DND-41 (cell line): ENCODE data around the gene DERL2.
A peak's percentile ranks its signal among the peaks of the same experiment; 100 is the strongest.

Experiments
- ATAC-seq: fragments of 200-7000 bp; cut with Tn5 transposase; 3 replicates; pipeline ENCODE4 v1.9.1; 2021; ENCODE audit warnings: low read depth; ENCODE audit not compliant: insufficient read depth
- DNase-seq: peaks from one replicate; pipeline ENCODE4 v3.0.0-alpha.2; 2020
- H2AFZ ChIP-seq: 2 replicates; pipeline ENCODE4 v1.6.0; 2012; ENCODE audit warnings: low read depth, low read length
- H3K27ac ChIP-seq: 2 replicates; pipeline ENCODE4 v1.5.1; 2012; ENCODE audit warnings: low read length, inconsistent platforms
- H3K27me3 ChIP-seq: fragments of 200-600 bp; sonication (generic); 2 replicates; pipeline ENCODE4 v1.6.0; 2012; ENCODE audit warnings: low read length, mild to moderate bottlenecking, inconsistent platforms; ENCODE audit not compliant: insufficient read depth, poor library complexity
- H3K36me3 ChIP-seq: 2 replicates; pipeline ENCODE4 v1.5.1; 2012; ENCODE audit warnings: low read length, inconsistent platforms; ENCODE audit not compliant: insufficient read depth
- H3K4me1 ChIP-seq: 2 replicates; pipeline ENCODE4 v1.5.1; 2012; ENCODE audit warnings: mild to moderate bottlenecking, low read length; ENCODE audit not compliant: insufficient read depth
- H3K4me2 ChIP-seq: 2 replicates; pipeline ENCODE4 v1.6.0; 2012; ENCODE audit warnings: mild to moderate bottlenecking, moderate library complexity, low read length, inconsistent platforms; ENCODE audit not compliant: insufficient read depth
- H3K4me3 ChIP-seq, 2 experiments: fragments of 200-600 bp in 1 of 2; shearing (Covaris generic) in 1 of 2; 2 replicates each; pipeline ENCODE4 v1.5.1; 2012 to 2016; ENCODE audit warnings: inconsistent platforms in 2 of 2, low read length in 2 of 2, mild to moderate bottlenecking in 2 of 2, low read depth in 1 of 2, moderate library complexity in 1 of 2
- H3K79me2 ChIP-seq: 2 replicates; pipeline ENCODE4 v1.6.0; 2012; ENCODE audit warnings: low read length, inconsistent platforms; ENCODE audit not compliant: insufficient read depth
- H3K9ac ChIP-seq: 2 replicates; pipeline ENCODE4 v1.6.0; 2012; ENCODE audit warnings: low read depth, mild to moderate bottlenecking, inconsistent platforms, low read length, moderate library complexity
- H3K9me3 ChIP-seq: 2 replicates; pipeline ENCODE4 v1.5.1; 2012; ENCODE audit warnings: low read length, moderate library complexity, mild to moderate bottlenecking, inconsistent platforms; ENCODE audit not compliant: insufficient read depth, severe bottlenecking
- H4K20me1 ChIP-seq: 2 replicates; pipeline ENCODE4 v1.6.0; 2012; ENCODE audit warnings: low read length; ENCODE audit not compliant: insufficient read depth
- EZH2 ChIP-seq: IDR thresholded peaks from 3 replicates; pipeline ENCODE4 v1.6.1; 2012; ENCODE audit warnings: borderline replicate concordance, low read depth, mild to moderate bottlenecking, moderate library complexity, low read length, inconsistent platforms; ENCODE audit not compliant: severe bottlenecking
- TF ChIP-seq, protein P1 (sequence below): IDR thresholded peaks from 2 replicates; pipeline ENCODE4 v1.5.1; 2012; ENCODE audit warnings: borderline replicate concordance, low read length, moderate library complexity, mild to moderate bottlenecking; ENCODE audit not compliant: poor library complexity, severe bottlenecking; ENCODE audit errors: extremely low read depth

DERL2 gene

DNA sequence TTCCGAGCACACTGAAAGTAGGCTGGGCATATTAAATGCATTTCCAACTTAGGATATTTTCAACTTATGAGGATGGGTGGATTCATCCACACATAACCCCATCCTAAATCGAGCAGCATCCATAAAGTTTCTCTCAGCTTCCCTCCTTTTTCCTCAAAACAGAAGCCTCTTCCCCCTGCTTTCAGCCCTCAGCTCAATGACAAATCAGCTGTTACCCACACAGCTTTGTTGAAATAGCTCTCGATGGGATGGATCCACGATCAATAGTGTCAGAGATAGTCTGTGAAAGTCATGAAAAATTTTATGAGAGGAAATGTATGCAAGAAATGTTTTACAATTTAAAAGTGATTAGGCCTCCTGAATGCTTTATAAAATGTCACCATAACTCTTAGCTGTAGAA, 19.7 kb downstream of the DERL2 start:
- H3K79me2 ChIP-seq, result peaks cover 68% of the 10 kb centered on the region
- TF ChIP-seq EZH2, result no peak
- TF ChIP-seq, protein P1, sequence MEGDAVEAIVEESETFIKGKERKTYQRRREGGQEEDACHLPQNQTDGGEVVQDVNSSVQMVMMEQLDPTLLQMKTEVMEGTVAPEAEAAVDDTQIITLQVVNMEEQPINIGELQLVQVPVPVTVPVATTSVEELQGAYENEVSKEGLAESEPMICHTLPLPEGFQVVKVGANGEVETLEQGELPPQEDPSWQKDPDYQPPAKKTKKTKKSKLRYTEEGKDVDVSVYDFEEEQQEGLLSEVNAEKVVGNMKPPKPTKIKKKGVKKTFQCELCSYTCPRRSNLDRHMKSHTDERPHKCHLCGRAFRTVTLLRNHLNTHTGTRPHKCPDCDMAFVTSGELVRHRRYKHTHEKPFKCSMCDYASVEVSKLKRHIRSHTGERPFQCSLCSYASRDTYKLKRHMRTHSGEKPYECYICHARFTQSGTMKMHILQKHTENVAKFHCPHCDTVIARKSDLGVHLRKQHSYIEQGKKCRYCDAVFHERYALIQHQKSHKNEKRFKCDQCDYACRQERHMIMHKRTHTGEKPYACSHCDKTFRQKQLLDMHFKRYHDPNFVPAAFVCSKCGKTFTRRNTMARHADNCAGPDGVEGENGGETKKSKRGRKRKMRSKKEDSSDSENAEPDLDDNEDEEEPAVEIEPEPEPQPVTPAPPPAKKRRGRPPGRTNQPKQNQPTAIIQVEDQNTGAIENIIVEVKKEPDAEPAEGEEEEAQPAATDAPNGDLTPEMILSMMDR, result no peak
- DNase-seq, result no peak
- peak overlapping the region; percentile 84; the same call in 1 of the 2 replicates for H3K9ac ChIP-seq
- peaks cover 35% of the 10 kb centered on the region for H3K4me1 ChIP-seq
- H3K36me3 ChIP-seq, result peaks cover 37% of the 10 kb centered on the region
- no peak for ATAC-seq
- H3K4me3 ChIP-seq, result peak overlapping the region in 1 of 2 experiments; percentile 96; a peak in 1 of 4 replicates
- H2AFZ ChIP-seq, result no peak overlapping the region
- peak overlapping the region; percentile 67; the same call in 1 of the 2 replicates for H3K4me2 ChIP-seq
- H4K20me1 ChIP-seq, result peaks cover 43% of the 10 kb centered on the region; the same call in 1 of the 2 replicates
- H3K27ac ChIP-seq, result no peak overlapping the region
- no peaks in the 10 kb centered on the region for H3K27me3 ChIP-seq
- no peaks in the 10 kb centered on the region for H3K9me3 ChIP-seq

DNA sequence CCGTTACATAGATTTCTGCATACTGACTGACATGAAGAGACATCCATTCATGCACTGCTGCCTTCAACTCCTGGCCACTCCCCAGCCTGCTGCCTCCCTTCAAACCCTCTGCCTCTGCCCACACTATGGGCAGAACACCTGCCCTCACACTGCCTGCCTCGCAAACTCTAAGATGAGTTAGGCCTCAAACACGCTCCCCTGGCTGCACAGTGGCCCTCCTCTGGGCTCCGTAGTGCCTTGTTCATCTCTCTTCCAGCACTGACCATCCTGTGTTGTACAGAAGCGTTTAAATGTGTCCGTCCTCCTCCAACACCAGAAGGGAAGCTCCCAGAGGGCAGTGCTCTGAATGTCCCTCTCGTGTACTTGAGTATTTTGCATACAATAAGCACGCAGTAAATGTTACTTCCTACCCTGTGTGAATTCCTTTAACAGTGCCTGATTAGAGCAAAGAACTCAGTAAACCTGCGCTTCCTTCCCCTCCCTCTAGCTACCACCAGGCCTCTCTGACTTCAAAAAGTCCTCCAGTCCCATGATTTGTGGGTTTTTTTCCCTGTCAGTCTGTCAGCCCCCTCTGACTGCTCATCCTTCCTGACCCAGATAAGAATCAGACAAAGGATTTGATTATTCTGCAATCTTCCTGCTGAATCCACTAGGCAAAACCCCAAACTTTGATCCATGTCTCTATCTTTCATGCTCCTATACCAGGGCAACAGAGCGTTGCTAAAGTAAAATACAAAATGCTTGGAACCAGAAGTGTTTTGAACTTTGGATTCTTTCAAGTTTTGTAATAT, 21.1 kb downstream of the DERL2 start:
- Histone ChIP-seq H4K20me1 (peaks cover 43% of the 10 kb centered on the region; the same call in 1 of the 2 replicates), H3K9ac (no peak overlapping the region), H3K4me1 (peaks cover 35% of the 10 kb centered on the region), H3K4me3 (peak overlapping the region in 1 of 2 experiments; percentile 17; a peak in 1 of 4 replicates), H3K4me2 (peak overlapping the region; percentile 67; the same call in 1 of the 2 replicates), H2AFZ (no peak overlapping the region), H3K27me3 (no peaks in the 10 kb centered on the region), H3K79me2 (peaks cover 68% of the 10 kb centered on the region), H3K27ac (no peak overlapping the region), H3K9me3 (no peaks in the 10 kb centered on the region), H3K36me3 (peaks cover 48% of the 10 kb centered on the region)
- TF ChIP-seq, protein P1, result no peak
- TF ChIP-seq EZH2, result no peak
- no peak for ATAC-seq
- DNase-seq, result no peak

DNA sequence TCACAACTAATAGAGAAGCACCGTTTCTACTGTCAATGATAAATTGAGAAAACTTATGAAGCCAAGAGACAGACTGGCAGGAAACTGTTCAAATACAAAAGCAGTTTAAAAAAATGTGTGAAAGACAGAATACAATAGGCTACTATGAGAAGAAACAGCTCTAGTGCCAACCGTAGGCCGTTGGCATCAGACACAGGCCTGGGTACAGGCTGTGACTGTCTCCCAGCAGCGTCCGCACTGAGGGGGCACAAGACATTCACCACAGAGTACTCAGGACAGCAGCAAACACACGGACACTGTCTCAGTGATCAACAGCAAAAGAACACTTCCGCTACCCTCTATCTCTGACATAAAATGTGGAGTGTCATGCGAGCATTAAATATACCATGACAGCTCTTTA, 39.2 kb downstream of the DERL2 start:
- H3K36me3 ChIP-seq, result peaks cover 86% of the 10 kb centered on the region

More for the DNA sequence above, 39.2 kb downstream of the DERL2 start:
- DNase-seq, result no peak
- Histone ChIP-seq H4K20me1 (peaks cover 6% of the 10 kb centered on the region; the same call in 1 of the 2 replicates), H3K9me3 (no peaks in the 10 kb centered on the region), H3K9ac (no peak overlapping the region), H3K27ac (no peak overlapping the region), H3K27me3 (no peaks in the 10 kb centered on the region), H3K4me2 (no peak overlapping the region), H3K4me3 (no peak overlapping the region), H2AFZ (no peak overlapping the region), H3K4me1 (no peaks in the 10 kb centered on the region), H3K79me2 (peaks cover 7% of the 10 kb centered on the region; the same call in 1 of the 2 replicates)
- TF ChIP-seq, protein P1, result no peak
- no peak for TF ChIP-seq EZH2
- no peak for ATAC-seq
